Immature natural killer cell (primary cell): ENCODE results near the gene GPR139. TPM values are rescaled to one million over a fixed set of nuclear protein-coding genes. Genes with fewer than 3 reads are reported as not detected.

ENCODE experiments used
- DNase-seq, 3 donors: peaks; one replicate each; pipeline ENCODE4 v3.0.0; 2022; ENCODE audit warnings: mixed read lengths in 1 of 3
- H3K27ac Mint-ChIP-seq, 6 donors: one replicate each; pipeline ENCODE4 v1.8.0; 2020; ENCODE audit warnings: mixed read lengths in 6 of 6, mild to moderate bottlenecking in 5 of 6, inconsistent platforms in 4 of 6, moderate library complexity in 3 of 6
- H3K27me3 Mint-ChIP-seq, 3 donors: one replicate each; pipeline ENCODE4 v1.8.0; 2020 to 2021; ENCODE audit warnings: low read depth in 3 of 3, mild to moderate bottlenecking in 3 of 3, mixed read lengths in 3 of 3, moderate library complexity in 3 of 3, inconsistent platforms in 1 of 3
- H3K36me3 Mint-ChIP-seq, 3 donors: one replicate each; pipeline ENCODE4 v1.8.0; 2020; ENCODE audit warnings: mixed read lengths in 3 of 3, inconsistent platforms in 2 of 3, mild to moderate bottlenecking in 2 of 3
- H3K4me1 Mint-ChIP-seq, 2 donors: one replicate each; pipeline ENCODE4 v1.8.0; 2020; ENCODE audit warnings: inconsistent platforms in 2 of 2, mild to moderate bottlenecking in 2 of 2, mixed read lengths in 2 of 2, moderate library complexity in 1 of 2
- H3K4me3 Mint-ChIP-seq, 5 donors: one replicate each; pipeline ENCODE4 v1.8.0; 2020; ENCODE audit warnings: mild to moderate bottlenecking in 5 of 5, mixed read lengths in 5 of 5, inconsistent platforms in 3 of 5, moderate library complexity in 3 of 5
- H3K9me3 Mint-ChIP-seq, 6 donors: one replicate each; pipeline ENCODE4 v1.8.0; 2020; ENCODE audit warnings: mild to moderate bottlenecking in 6 of 6, mixed read lengths in 6 of 6, inconsistent platforms in 4 of 6, moderate library complexity in 3 of 6
- polyA plus RNA-seq, 3 donors: library from polyadenylated mRNA; unstranded; fragments of 300-500 nt; fragmentation: Illumina TruSeq; gene quantifications; one replicate each; pipeline ENCODE4 v1.2.3, GENCODE V29; 2021

The GPR139 gene
- not detected for polyA plus RNA-seq

GRCh38 chr16:20073203-20074098 is at the start of gene GPR139:
Gene GPR139, minus strand, starts transcription at chr16:20073890. Its CDS starts 274 bp downstream, at chr16:20073616.
- no peak within 1 kb of the TSS for H3K27ac Mint-ChIP-seq
- no peaks in the 10 kb centered on the region for H3K36me3 Mint-ChIP-seq
- H3K27me3 Mint-ChIP-seq, result peaks cover 5 to 6% (median 5%) of the 10 kb centered on the region in 3 donors
- H3K9me3 Mint-ChIP-seq, result peaks cover 0 to 2% (median 0%) of the 10 kb centered on the region in 6 donors
- no peak within 1 kb of the TSS for H3K4me3 Mint-ChIP-seq
- H3K4me1 Mint-ChIP-seq, result no peaks in the 10 kb centered on the region
- no peak for DNase-seq

GRCh38 chr16:20122011-20122410 is 48.3 kb upstream of the GPR139 start:
- no peak overlapping the region for H3K4me3 Mint-ChIP-seq
- H3K27me3 Mint-ChIP-seq, result peaks cover 4 to 9% (median 7%) of the 10 kb centered on the region in 3 donors
- DNase-seq, result no peak
- H3K4me1 Mint-ChIP-seq, result no peaks in the 10 kb centered on the region
- H3K9me3 Mint-ChIP-seq, result peaks cover 1 to 14% (median 3%) of the 10 kb centered on the region in 6 donors
- peaks cover 0 to 4% (median 0%) of the 10 kb centered on the region in 3 donors for H3K36me3 Mint-ChIP-seq
- H3K27ac Mint-ChIP-seq, result no peak overlapping the region

- Mint-ChIP-seq H3K4me1 (no peaks in the 10 kb centered on the region), H3K27me3 (peaks cover under 1 to 2% (median 2%) of the 10 kb centered on the region in 3 donors), H3K9me3 (no peaks in the 10 kb centered on the region), H3K4me3 (no peak overlapping the region), H3K36me3 (no peaks in the 10 kb centered on the region), H3K27ac (no peak overlapping the region)
- no peak for DNase-seq
Measured at GRCh38 chr16:20114356-20114755, 40.7 kb upstream of the GPR139 start.

- H3K27ac Mint-ChIP-seq, result no peak overlapping the region
- no peaks in the 10 kb centered on the region for H3K36me3 Mint-ChIP-seq
- no peak overlapping the region for H3K4me3 Mint-ChIP-seq
- H3K27me3 Mint-ChIP-seq, result peaks cover 0 to 2% (median 0%) of the 10 kb centered on the region in 3 donors
- no peaks in the 10 kb centered on the region for H3K4me1 Mint-ChIP-seq
- no peaks in the 10 kb centered on the region for H3K9me3 Mint-ChIP-seq
- no peak for DNase-seq
Measured at GRCh38 chr16:20111143-20111542, 37.5 kb upstream of the GPR139 start.

GRCh38 chr16:20107083-20107482 is 33.4 kb upstream of the GPR139 start:
- no peak overlapping the region for H3K4me3 Mint-ChIP-seq
- no peak for DNase-seq
- no peaks in the 10 kb centered on the region for H3K4me1 Mint-ChIP-seq
- H3K9me3 Mint-ChIP-seq, result no peaks in the 10 kb centered on the region
- H3K36me3 Mint-ChIP-seq, result no peaks in the 10 kb centered on the region
- H3K27ac Mint-ChIP-seq, result no peak overlapping the region
- H3K27me3 Mint-ChIP-seq, result peaks cover 0 to 2% (median 2%) of the 10 kb centered on the region in 3 donors

- H3K27me3 Mint-ChIP-seq, result peaks cover 0 to 2% (median 2%) of the 10 kb centered on the region in 3 donors
- H3K27ac Mint-ChIP-seq, result no peak overlapping the region
- no peak overlapping the region for H3K4me3 Mint-ChIP-seq
- H3K36me3 Mint-ChIP-seq, result no peaks in the 10 kb centered on the region
- no peaks in the 10 kb centered on the region for H3K9me3 Mint-ChIP-seq
- H3K4me1 Mint-ChIP-seq, result no peaks in the 10 kb centered on the region
- no peak for DNase-seq
Measured at GRCh38 chr16:20104563-20105183, 31.0 kb upstream of the GPR139 start.

GRCh38 chr16:20102521-20102920 is 28.8 kb upstream of the GPR139 start:
- no peaks in the 10 kb centered on the region for H3K9me3 Mint-ChIP-seq
- H3K36me3 Mint-ChIP-seq, result no peaks in the 10 kb centered on the region
- H3K27me3 Mint-ChIP-seq, result peaks cover 2 to 7% (median 2%) of the 10 kb centered on the region in 3 donors
- H3K4me1 Mint-ChIP-seq, result no peaks in the 10 kb centered on the region
- no peak overlapping the region for H3K27ac Mint-ChIP-seq
- H3K4me3 Mint-ChIP-seq, result no peak overlapping the region
- no peak for DNase-seq

- Mint-ChIP-seq H3K27me3 (peaks cover 2 to 7% (median 4%) of the 10 kb centered on the region in 3 donors), H3K27ac (no peak overlapping the region), H3K4me1 (no peaks in the 10 kb centered on the region), H3K4me3 (no peak overlapping the region), H3K9me3 (no peaks in the 10 kb centered on the region), H3K36me3 (no peaks in the 10 kb centered on the region)
- no peak for DNase-seq
Measured at GRCh38 chr16:20102021-20102420, 28.3 kb upstream of the GPR139 start.

- no peak overlapping the region for H3K27ac Mint-ChIP-seq
- peaks cover 2 to 7% (median 4%) of the 10 kb centered on the region in 3 donors for H3K27me3 Mint-ChIP-seq
- H3K36me3 Mint-ChIP-seq, result no peaks in the 10 kb centered on the region
- no peak overlapping the region for H3K4me3 Mint-ChIP-seq
- no peaks in the 10 kb centered on the region for H3K4me1 Mint-ChIP-seq
- DNase-seq, result no peak
- H3K9me3 Mint-ChIP-seq, result peaks cover 0 to 2% (median 0%) of the 10 kb centered on the region in 6 donors
Measured at GRCh38 chr16:20099375-20099774, 25.7 kb upstream of the GPR139 start.

GRCh38 chr16:20094157-20094556 is 20.5 kb upstream of the GPR139 start:
- Mint-ChIP-seq H3K27ac (no peak overlapping the region), H3K36me3 (no peaks in the 10 kb centered on the region), H3K27me3 (peaks cover 0 to 8% (median 2%) of the 10 kb centered on the region in 3 donors), H3K9me3 (peaks cover 0 to 7% (median 0%) of the 10 kb centered on the region in 6 donors), H3K4me1 (no peaks in the 10 kb centered on the region), H3K4me3 (no peak overlapping the region)
- no peak for DNase-seq

GRCh38 chr16:20089246-20089965 is 15.7 kb upstream of the GPR139 start:
- H3K4me3 Mint-ChIP-seq, result no peak overlapping the region
- peaks cover 2 to 8% (median 3%) of the 10 kb centered on the region in 3 donors for H3K27me3 Mint-ChIP-seq
- peaks cover 0 to 9% (median 0%) of the 10 kb centered on the region in 6 donors for H3K9me3 Mint-ChIP-seq
- no peak for DNase-seq
- H3K36me3 Mint-ChIP-seq, result no peaks in the 10 kb centered on the region
- H3K4me1 Mint-ChIP-seq, result no peaks in the 10 kb centered on the region
- H3K27ac Mint-ChIP-seq, result no peak overlapping the region

GRCh38 chr16:20084624-20085226 is 11.0 kb upstream of the GPR139 start:
- no peak overlapping the region for H3K27ac Mint-ChIP-seq
- peaks cover 3 to 13% (median 3%) of the 10 kb centered on the region in 3 donors for H3K27me3 Mint-ChIP-seq
- no peak overlapping the region for H3K4me3 Mint-ChIP-seq
- H3K36me3 Mint-ChIP-seq, result no peaks in the 10 kb centered on the region
- H3K4me1 Mint-ChIP-seq, result no peaks in the 10 kb centered on the region
- DNase-seq, result no peak
- peaks cover 0 to 3% (median 0%) of the 10 kb centered on the region in 6 donors for H3K9me3 Mint-ChIP-seq

- DNase-seq, result no peak
- Mint-ChIP-seq H3K4me3 (no peak overlapping the region), H3K27ac (no peak overlapping the region), H3K36me3 (no peaks in the 10 kb centered on the region), H3K27me3 (peaks cover 5 to 11% (median 10%) of the 10 kb centered on the region in 3 donors), H3K4me1 (no peaks in the 10 kb centered on the region), H3K9me3 (peaks cover 0 to 2% (median 0%) of the 10 kb centered on the region in 6 donors)
Measured at GRCh38 chr16:20079106-20079505, 5.4 kb upstream of the GPR139 start.
